OCI-LY1 (cell line): ENCODE measurements around the gene SLC12A7.

Source experiments
- H2AFZ ChIP-seq: fragments of 200-600 bp; sonication (generic), shearing (Covaris generic); 2 replicates; pipeline ENCODE4 v1.6.0; 2014; ENCODE audit warnings: antibody characterized with exemption, mild to moderate bottlenecking, low read length
- H3F3A ChIP-seq: fragments of 200-600 bp; sonication (generic), shearing (Covaris generic); 2 replicates; pipeline ENCODE4 v1.6.0; 2014; ENCODE audit warnings: mild to moderate bottlenecking, antibody characterized with exemption, low read length, moderate library complexity; ENCODE audit not compliant: insufficient read depth
- H3K27ac ChIP-seq: fragments of 200-600 bp; sonication (generic); 2 replicates; pipeline ENCODE4 v1.5.1; 2014; ENCODE audit warnings: low read length, mixed run types, mild to moderate bottlenecking, low read depth; ENCODE audit not compliant: poor library complexity, severe bottlenecking
- H3K27me3 ChIP-seq: fragments of 200-600 bp; sonication (generic); 2 replicates; pipeline ENCODE4 v1.6.0; 2014; ENCODE audit warnings: antibody characterized with exemption, mild to moderate bottlenecking, low read length, moderate library complexity; ENCODE audit not compliant: insufficient read depth
- H3K36me3 ChIP-seq: fragments of 200-600 bp; sonication (generic); 2 replicates; pipeline ENCODE4 v1.6.1; 2014; ENCODE audit warnings: mild to moderate bottlenecking, antibody characterized with exemption, low read length, moderate library complexity, mixed read lengths; ENCODE audit not compliant: insufficient read depth
- H3K4me1 ChIP-seq: fragments of 200-600 bp; sonication (generic); 2 replicates; pipeline ENCODE4 v1.5.1; 2014; ENCODE audit warnings: mild to moderate bottlenecking, low read length, moderate library complexity; ENCODE audit not compliant: insufficient read depth, severe bottlenecking
- H3K4me2 ChIP-seq: fragments of 200-600 bp; sonication (generic), shearing (Covaris generic); 2 replicates; pipeline ENCODE4 v1.6.1; 2014; ENCODE audit warnings: low read length
- H3K4me3 ChIP-seq: fragments of 200-600 bp; sonication (generic); 2 replicates; pipeline ENCODE4 v1.5.1; 2014; ENCODE audit warnings: low read length, low read depth, mild to moderate bottlenecking, mixed read lengths; ENCODE audit not compliant: poor library complexity, severe bottlenecking
- H3K79me2 ChIP-seq: fragments of 200-600 bp; shearing (Covaris generic); 2 replicates; pipeline ENCODE4 v1.6.1; 2016; ENCODE audit warnings: mixed run types, low read length, mixed read lengths; ENCODE audit not compliant: insufficient read depth
- H3K9ac ChIP-seq: fragments of 200-600 bp; sonication (generic), shearing (Covaris generic); 2 replicates; pipeline ENCODE4 v1.6.1; 2014; ENCODE audit warnings: mild to moderate bottlenecking, low read length, mixed read lengths
- H3K9me2 ChIP-seq: fragments of 200-600 bp; sonication (generic), shearing (Covaris generic); 2 replicates; pipeline ENCODE4 v1.6.1; 2014; ENCODE audit warnings: low read depth, mild to moderate bottlenecking, low read length, mixed read lengths
- H3K9me3 ChIP-seq: fragments of 200-600 bp; shearing (Covaris generic); 2 replicates; pipeline ENCODE4 v1.6.1; 2014; ENCODE audit warnings: low read length, mixed read lengths
- H4K20me1 ChIP-seq: fragments of 200-600 bp; sonication (generic), shearing (Covaris generic); 2 replicates; pipeline ENCODE4 v1.6.0; 2016; ENCODE audit warnings: mild to moderate bottlenecking, low read length; ENCODE audit not compliant: insufficient read depth
- EZH2 ChIP-seq: fragments of 200-600 bp; sonication (generic), shearing (Covaris generic); IDR thresholded peaks from 2 replicates; pipeline ENCODE4 v1.8.0; 2017; ENCODE audit warnings: borderline replicate concordance, mixed run types, mild to moderate bottlenecking, antibody characterized with exemption, low read length, moderate library complexity, mixed read lengths
- TF ChIP-seq, protein P1 (sequence below): fragments of 200-600 bp; sonication (generic), shearing (Covaris generic); IDR thresholded peaks from 2 replicates; pipeline ENCODE4 v1.5.1; 2017; ENCODE audit warnings: mild to moderate bottlenecking, antibody characterized with exemption, low read length, moderate library complexity, mixed read lengths

The SLC12A7 gene

DNA sequence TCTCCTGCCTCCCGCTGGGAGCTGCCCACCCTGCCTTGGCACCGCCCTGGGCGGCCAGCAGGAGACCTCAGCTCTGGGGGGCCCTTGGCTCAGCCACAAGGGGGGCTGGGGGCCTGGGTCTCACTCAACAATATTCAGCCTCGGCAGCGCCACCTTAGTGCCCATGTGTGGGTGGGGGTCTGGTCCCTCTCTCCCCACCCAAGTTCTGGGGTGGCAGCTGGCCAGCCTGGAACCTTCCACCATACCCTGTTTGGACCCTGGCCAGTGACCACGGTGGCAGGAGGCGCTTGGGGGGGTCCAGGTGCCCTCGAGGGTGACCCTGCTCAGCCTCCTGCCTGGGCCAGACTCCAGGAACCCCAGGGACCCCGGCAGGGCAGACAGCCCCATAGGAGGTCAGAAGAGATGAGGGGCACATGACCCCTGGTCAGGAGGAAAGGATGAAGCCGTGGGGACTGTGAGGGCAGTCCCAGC, 81.0 kb downstream of the SLC12A7 start:
- H3K9me3 ChIP-seq, result no peaks in the 10 kb centered on the region
- H3K36me3 ChIP-seq, result no peaks in the 10 kb centered on the region
- no peak for TF ChIP-seq EZH2
- TF ChIP-seq, protein P1, sequence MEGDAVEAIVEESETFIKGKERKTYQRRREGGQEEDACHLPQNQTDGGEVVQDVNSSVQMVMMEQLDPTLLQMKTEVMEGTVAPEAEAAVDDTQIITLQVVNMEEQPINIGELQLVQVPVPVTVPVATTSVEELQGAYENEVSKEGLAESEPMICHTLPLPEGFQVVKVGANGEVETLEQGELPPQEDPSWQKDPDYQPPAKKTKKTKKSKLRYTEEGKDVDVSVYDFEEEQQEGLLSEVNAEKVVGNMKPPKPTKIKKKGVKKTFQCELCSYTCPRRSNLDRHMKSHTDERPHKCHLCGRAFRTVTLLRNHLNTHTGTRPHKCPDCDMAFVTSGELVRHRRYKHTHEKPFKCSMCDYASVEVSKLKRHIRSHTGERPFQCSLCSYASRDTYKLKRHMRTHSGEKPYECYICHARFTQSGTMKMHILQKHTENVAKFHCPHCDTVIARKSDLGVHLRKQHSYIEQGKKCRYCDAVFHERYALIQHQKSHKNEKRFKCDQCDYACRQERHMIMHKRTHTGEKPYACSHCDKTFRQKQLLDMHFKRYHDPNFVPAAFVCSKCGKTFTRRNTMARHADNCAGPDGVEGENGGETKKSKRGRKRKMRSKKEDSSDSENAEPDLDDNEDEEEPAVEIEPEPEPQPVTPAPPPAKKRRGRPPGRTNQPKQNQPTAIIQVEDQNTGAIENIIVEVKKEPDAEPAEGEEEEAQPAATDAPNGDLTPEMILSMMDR, result no peak
- H3K27me3 ChIP-seq, result 0 out of 2 replicates have a peak, but pooled peaks cover 4% of the 10 kb centered on the region
- H3K9ac ChIP-seq, result no peak overlapping the region
- H3K27ac ChIP-seq, result no peak overlapping the region
- no peaks in the 10 kb centered on the region for H3K9me2 ChIP-seq
- no peaks in the 10 kb centered on the region for H3K4me1 ChIP-seq
- no peaks in the 10 kb centered on the region for H3F3A ChIP-seq
- no peaks in the 10 kb centered on the region for H3K79me2 ChIP-seq
- no peak overlapping the region for H3K4me2 ChIP-seq
- H4K20me1 ChIP-seq, result no peaks in the 10 kb centered on the region
- H2AFZ ChIP-seq, result no peak overlapping the region
- no peak overlapping the region for H3K4me3 ChIP-seq

DNA sequence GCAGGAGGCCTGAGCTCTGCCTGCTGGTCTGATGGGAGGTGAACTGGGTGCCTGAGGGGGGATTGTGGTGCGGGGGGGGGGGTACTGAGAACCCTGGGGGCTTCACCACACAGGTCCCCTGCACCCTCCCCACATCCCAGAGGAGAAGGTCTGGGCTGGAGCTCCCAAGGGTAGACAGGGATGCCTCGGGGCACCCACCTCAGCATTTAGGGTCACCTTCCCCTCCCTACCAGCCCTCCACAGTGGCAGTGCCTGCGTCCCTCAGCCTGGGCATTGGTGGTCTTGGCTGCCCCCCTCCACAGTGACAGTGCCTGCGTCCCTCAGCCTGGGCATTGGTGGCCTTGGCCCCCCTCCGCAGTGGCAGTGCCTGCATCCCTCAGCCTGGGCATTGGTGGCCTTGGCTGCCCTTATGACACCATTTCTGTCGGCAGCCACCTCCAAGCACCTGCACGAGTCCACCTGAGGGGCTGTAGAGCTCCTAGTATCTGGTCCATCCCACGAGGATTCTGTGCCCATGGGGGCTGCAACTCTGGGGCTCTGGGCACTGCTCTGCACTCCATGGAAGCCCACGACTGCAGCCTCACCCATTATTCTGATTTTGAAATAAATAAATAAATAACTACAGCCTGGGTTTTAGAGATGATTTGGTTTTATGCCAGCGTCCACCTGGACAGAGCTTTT, 81.8 kb downstream of the SLC12A7 start:
- Histone ChIP-seq H3K9ac (no peak overlapping the region), H3K9me2 (no peaks in the 10 kb centered on the region), H3K4me2 (no peak overlapping the region), H3F3A (no peaks in the 10 kb centered on the region), H3K27ac (no peak overlapping the region), H3K27me3 (0 out of 2 replicates have a peak, but pooled peaks cover 4% of the 10 kb centered on the region), H3K79me2 (no peaks in the 10 kb centered on the region), H2AFZ (no peak overlapping the region), H3K4me1 (no peaks in the 10 kb centered on the region), H3K36me3 (no peaks in the 10 kb centered on the region), H3K9me3 (no peaks in the 10 kb centered on the region), H4K20me1 (no peaks in the 10 kb centered on the region), H3K4me3 (no peak overlapping the region)
- TF ChIP-seq, protein P1, result no peak
- no peak for TF ChIP-seq EZH2

DNA sequence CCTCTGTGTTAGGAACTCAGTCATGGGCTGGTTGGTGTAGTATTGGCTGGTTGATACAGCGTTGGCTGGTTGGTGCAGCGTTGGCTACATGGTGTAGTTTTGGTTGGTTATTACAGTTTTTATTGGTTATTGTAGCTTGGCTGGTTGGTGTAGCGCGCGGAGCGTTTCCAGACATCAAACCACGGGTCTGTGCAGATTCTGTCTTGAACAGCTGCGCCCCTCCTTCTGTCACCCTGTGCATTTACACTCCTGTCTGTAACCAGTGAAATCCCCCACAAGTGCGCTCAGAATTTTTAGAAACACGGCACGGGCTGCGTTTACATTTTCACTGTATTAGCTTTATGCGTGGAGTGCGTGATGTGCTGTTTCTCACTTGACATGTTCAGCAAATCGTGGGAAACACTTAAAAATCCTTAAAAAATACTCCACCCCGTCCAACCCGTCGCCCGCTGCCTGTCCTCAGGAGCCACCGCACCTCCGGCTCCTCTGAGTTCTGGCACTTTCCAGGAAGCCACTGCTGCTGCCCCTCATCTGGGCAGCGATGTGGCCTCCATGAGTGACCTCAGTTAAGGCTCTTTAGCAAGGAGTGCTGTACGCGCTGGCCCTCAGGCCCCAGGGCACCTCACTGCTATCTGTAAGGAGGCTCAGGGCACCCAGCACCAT, 82.5 kb downstream of the SLC12A7 start:
- no peaks in the 10 kb centered on the region for H3K79me2 ChIP-seq
- no peaks in the 10 kb centered on the region for H3K9me2 ChIP-seq
- H3K9ac ChIP-seq, result no peak overlapping the region
- H3K9me3 ChIP-seq, result no peaks in the 10 kb centered on the region
- H3K4me1 ChIP-seq, result no peaks in the 10 kb centered on the region
- no peaks in the 10 kb centered on the region for H3K36me3 ChIP-seq
- H2AFZ ChIP-seq, result no peak overlapping the region
- no peaks in the 10 kb centered on the region for H4K20me1 ChIP-seq
- H3K27ac ChIP-seq, result no peak overlapping the region
- no peak overlapping the region for H3K4me3 ChIP-seq
- no peaks in the 10 kb centered on the region for H3F3A ChIP-seq
- 0 out of 2 replicates have a peak, but pooled peaks cover 4% of the 10 kb centered on the region for H3K27me3 ChIP-seq
- H3K4me2 ChIP-seq, result no peak overlapping the region
- TF ChIP-seq, protein P1, result no peak
- TF ChIP-seq EZH2, result no peak
